Neural cell (in vitro differentiated cells): ENCODE measurements around the gene RANGRF. TPM values are rescaled to one million over a fixed set of nuclear protein-coding genes. Genes with fewer than 3 reads are reported as not detected.

ENCODE experiments used
- H2AFZ ChIP-seq: fragments of 200-600, 300-800 bp; sonication (generic), shearing (Covaris generic); 2 replicates; pipeline ENCODE4 v1.6.0; 2014; ENCODE audit warnings: low read depth, mild to moderate bottlenecking, antibody characterized with exemption, low read length, moderate library complexity
- H3F3A ChIP-seq: fragments of 200-600 bp; shearing (Covaris generic); 2 replicates; pipeline ENCODE4 v1.6.1; 2016; ENCODE audit warnings: mild to moderate bottlenecking, moderate library complexity, mixed read lengths, antibody characterized with exemption, low read length; ENCODE audit not compliant: insufficient read depth, poor library complexity, severe bottlenecking
- H3K27ac ChIP-seq: fragments of 200-600, 300-800 bp; sonication (generic), shearing (Covaris generic); 2 replicates; pipeline ENCODE4 v1.5.1; 2014; ENCODE audit warnings: mild to moderate bottlenecking, low read length, moderate library complexity
- H3K27me3 ChIP-seq: fragments of 300-800, 200-600 bp; sonication (generic), shearing (Covaris generic); 2 replicates; pipeline ENCODE4 v1.6.0; 2014; ENCODE audit warnings: mild to moderate bottlenecking, low read depth, low read length, moderate library complexity; ENCODE audit not compliant: insufficient read depth
- H3K36me3 ChIP-seq: fragments of 300-800, 200-600 bp; sonication (generic), shearing (Covaris generic); 2 replicates; pipeline ENCODE4 v1.5.1; 2014; ENCODE audit warnings: mild to moderate bottlenecking, antibody characterized with exemption, low read length, moderate library complexity; ENCODE audit not compliant: insufficient read depth
- H3K4me2 ChIP-seq: fragments of 300-800, 200-600 bp; sonication (generic), shearing (Covaris generic); 2 replicates; pipeline ENCODE4 v1.6.0; 2014; ENCODE audit warnings: mild to moderate bottlenecking, low read length
- H3K4me3 ChIP-seq: fragments of 300-800, 200-600 bp; sonication (generic), shearing (Covaris generic); 2 replicates; pipeline ENCODE4 v1.5.1; 2014; ENCODE audit warnings: mild to moderate bottlenecking, low read length, moderate library complexity
- H3K79me2 ChIP-seq: fragments of 200-600 bp; shearing (Covaris generic); replicated peaks from 2 replicates; pipeline ENCODE4 v1.6.0; 2014; ENCODE audit warnings: mild to moderate bottlenecking, low read length, moderate library complexity; ENCODE audit not compliant: insufficient read depth
- H3K9ac ChIP-seq: fragments of 300-800, 200-600 bp; sonication (generic), shearing (Covaris generic); 2 replicates; pipeline ENCODE4 v1.6.1; 2016; ENCODE audit warnings: mild to moderate bottlenecking, low read length, mixed read lengths
- H3K9me2 ChIP-seq: fragments of 200-600 bp; shearing (Covaris generic); 2 replicates; pipeline ENCODE4 v1.6.1; 2016; ENCODE audit warnings: mild to moderate bottlenecking, low read length, mixed read lengths; ENCODE audit not compliant: insufficient read depth
- H3K9me3 ChIP-seq: fragments of 200-600, 300-800 bp; sonication (generic), shearing (Covaris generic); 2 replicates; pipeline ENCODE4 v1.6.1; 2016; ENCODE audit warnings: mild to moderate bottlenecking, mixed run types, low read length, moderate library complexity, mixed read lengths
- H4K20me1 ChIP-seq: fragments of 200-600 bp; shearing (Covaris generic); 2 replicates; pipeline ENCODE4 v1.6.1; 2016; ENCODE audit warnings: mild to moderate bottlenecking, mixed run types; ENCODE audit not compliant: insufficient read depth
- EP300 ChIP-seq: fragments of 450-650 bp; conservative IDR thresholded peaks from 2 replicates; pipeline ENCODE4 v1.6.1; 2014; ENCODE audit warnings: antibody characterized with exemption, mild to moderate bottlenecking, moderate library complexity; ENCODE audit not compliant: poor library complexity, severe bottlenecking
- EZH2 ChIP-seq: fragments of 200-600, 300-800 bp; shearing (Covaris generic), sonication (generic); IDR thresholded peaks from 2 replicates; pipeline ENCODE4 v1.6.1; 2014; ENCODE audit warnings: antibody characterized with exemption, low read length, borderline replicate concordance, mild to moderate bottlenecking; ENCODE audit not compliant: insufficient read depth, poor library complexity, severe bottlenecking
- MXI1 ChIP-seq: fragments of 450-650 bp; conservative IDR thresholded peaks from 2 replicates; pipeline ENCODE4 v1.6.1; 2014; ENCODE audit warnings: antibody characterized with exemption, mild to moderate bottlenecking; ENCODE audit not compliant: poor library complexity, severe bottlenecking
- POLR2AphosphoS5 ChIP-seq: IDR thresholded peaks from 2 replicates; pipeline ENCODE4 v1.6.1; 2012
- RAD21 ChIP-seq: fragments of 450-650 bp; conservative IDR thresholded peaks from 2 replicates; pipeline ENCODE4 v1.6.1; 2014; ENCODE audit warnings: antibody characterized with exemption, mild to moderate bottlenecking, moderate library complexity
- SMC3 ChIP-seq: fragments of 450-650 bp; conservative IDR thresholded peaks from 2 replicates; pipeline ENCODE4 v1.6.1; 2014; ENCODE audit warnings: antibody characterized with exemption, mild to moderate bottlenecking, moderate library complexity; ENCODE audit not compliant: poor library complexity
- TAF1 ChIP-seq: IDR thresholded peaks from 2 replicates; pipeline ENCODE4 v1.6.1; 2012; ENCODE audit warnings: low read depth
- polyA plus RNA-seq: library from polyadenylated mRNA; depleted of rRNA; stranded (reverse); fragments of >200 nt; gene quantifications from 2 replicates; pipeline ENCODE4 v1.2.3, GENCODE V29; 2014
- TF ChIP-seq, protein P1 (sequence below): IDR thresholded peaks from 2 replicates; pipeline ENCODE4 v1.6.1; 2012; ENCODE audit warnings: borderline replicate concordance
- TF ChIP-seq, protein P2 (sequence below): fragments of 450-650 bp; IDR thresholded peaks from 2 replicates; pipeline ENCODE4 v1.5.1; 2014; ENCODE audit warnings: antibody characterized with exemption, mild to moderate bottlenecking, moderate library complexity; ENCODE audit not compliant: poor library complexity, severe bottlenecking

RANGRF gene
- polyA plus RNA-seq, 1 donor from 2014 or later, result 20.9 TPM

DNA sequence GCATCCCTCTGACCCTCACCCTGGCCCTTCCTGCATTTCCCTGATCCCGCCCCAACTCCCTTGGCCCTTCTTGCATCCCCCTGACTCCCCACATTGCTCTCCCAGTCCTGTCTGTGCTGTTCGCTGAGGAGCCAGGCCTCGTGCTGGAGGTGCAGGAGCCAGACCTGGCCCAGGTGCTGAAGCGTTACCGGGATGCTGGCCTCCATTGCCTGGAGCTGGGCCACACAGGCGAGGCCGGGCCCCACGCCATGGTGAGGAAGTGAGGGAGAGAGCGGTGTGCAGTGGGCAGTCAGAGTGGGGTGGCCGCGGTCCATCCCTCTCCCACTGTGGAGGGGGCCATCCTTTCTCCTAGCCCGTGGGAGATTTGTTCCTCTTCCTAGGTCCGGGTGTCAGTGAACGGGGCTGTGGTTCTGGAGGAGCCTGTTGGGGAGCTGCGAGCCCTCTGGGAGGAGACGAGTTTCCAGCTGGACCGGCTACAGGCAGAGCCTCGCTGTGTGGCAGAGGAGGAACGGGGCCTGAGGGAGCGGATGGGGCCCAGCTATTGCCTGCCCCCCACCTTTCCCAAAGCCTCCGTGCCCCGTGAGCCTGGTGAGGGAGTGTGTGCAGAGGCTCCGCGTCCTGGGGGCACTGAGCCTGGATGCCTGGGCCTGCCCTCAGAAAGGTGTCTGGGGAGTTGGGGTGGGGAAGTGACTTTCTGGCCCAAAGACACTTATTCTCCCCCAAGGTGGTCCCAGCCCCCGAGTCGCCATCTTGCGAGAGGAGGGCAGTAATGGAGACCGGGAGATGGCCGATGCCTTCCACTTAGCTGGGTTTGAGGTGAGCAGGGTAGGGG, 21.6 kb upstream of the RANGRF start:
- no peak for TF ChIP-seq EZH2
- no peak for TF ChIP-seq SMC3
- TF ChIP-seq, protein P1, sequence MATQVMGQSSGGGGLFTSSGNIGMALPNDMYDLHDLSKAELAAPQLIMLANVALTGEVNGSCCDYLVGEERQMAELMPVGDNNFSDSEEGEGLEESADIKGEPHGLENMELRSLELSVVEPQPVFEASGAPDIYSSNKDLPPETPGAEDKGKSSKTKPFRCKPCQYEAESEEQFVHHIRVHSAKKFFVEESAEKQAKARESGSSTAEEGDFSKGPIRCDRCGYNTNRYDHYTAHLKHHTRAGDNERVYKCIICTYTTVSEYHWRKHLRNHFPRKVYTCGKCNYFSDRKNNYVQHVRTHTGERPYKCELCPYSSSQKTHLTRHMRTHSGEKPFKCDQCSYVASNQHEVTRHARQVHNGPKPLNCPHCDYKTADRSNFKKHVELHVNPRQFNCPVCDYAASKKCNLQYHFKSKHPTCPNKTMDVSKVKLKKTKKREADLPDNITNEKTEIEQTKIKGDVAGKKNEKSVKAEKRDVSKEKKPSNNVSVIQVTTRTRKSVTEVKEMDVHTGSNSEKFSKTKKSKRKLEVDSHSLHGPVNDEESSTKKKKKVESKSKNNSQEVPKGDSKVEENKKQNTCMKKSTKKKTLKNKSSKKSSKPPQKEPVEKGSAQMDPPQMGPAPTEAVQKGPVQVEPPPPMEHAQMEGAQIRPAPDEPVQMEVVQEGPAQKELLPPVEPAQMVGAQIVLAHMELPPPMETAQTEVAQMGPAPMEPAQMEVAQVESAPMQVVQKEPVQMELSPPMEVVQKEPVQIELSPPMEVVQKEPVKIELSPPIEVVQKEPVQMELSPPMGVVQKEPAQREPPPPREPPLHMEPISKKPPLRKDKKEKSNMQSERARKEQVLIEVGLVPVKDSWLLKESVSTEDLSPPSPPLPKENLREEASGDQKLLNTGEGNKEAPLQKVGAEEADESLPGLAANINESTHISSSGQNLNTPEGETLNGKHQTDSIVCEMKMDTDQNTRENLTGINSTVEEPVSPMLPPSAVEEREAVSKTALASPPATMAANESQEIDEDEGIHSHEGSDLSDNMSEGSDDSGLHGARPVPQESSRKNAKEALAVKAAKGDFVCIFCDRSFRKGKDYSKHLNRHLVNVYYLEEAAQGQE, result no peak
- TF ChIP-seq, protein P2, sequence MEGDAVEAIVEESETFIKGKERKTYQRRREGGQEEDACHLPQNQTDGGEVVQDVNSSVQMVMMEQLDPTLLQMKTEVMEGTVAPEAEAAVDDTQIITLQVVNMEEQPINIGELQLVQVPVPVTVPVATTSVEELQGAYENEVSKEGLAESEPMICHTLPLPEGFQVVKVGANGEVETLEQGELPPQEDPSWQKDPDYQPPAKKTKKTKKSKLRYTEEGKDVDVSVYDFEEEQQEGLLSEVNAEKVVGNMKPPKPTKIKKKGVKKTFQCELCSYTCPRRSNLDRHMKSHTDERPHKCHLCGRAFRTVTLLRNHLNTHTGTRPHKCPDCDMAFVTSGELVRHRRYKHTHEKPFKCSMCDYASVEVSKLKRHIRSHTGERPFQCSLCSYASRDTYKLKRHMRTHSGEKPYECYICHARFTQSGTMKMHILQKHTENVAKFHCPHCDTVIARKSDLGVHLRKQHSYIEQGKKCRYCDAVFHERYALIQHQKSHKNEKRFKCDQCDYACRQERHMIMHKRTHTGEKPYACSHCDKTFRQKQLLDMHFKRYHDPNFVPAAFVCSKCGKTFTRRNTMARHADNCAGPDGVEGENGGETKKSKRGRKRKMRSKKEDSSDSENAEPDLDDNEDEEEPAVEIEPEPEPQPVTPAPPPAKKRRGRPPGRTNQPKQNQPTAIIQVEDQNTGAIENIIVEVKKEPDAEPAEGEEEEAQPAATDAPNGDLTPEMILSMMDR, result no peak
- TF ChIP-seq TAF1, result no peak
- no peak for TF ChIP-seq POLR2AphosphoS5
- TF ChIP-seq EP300, result no peak
- TF ChIP-seq MXI1, result no peak
- no peak for TF ChIP-seq RAD21
- Histone ChIP-seq H3F3A (no peaks in the 10 kb centered on the region), H3K9ac (no peak overlapping the region), H3K9me3 (no peaks in the 10 kb centered on the region), H3K79me2 (no peaks in the 10 kb centered on the region), H2AFZ (no peak overlapping the region), H3K27ac (no peak overlapping the region), H4K20me1 (no peaks in the 10 kb centered on the region), H3K36me3 (no peaks in the 10 kb centered on the region), H3K4me2 (no peak overlapping the region), H3K9me2 (no peaks in the 10 kb centered on the region), H3K4me3 (no peak overlapping the region), H3K27me3 (no peaks in the 10 kb centered on the region)

DNA sequence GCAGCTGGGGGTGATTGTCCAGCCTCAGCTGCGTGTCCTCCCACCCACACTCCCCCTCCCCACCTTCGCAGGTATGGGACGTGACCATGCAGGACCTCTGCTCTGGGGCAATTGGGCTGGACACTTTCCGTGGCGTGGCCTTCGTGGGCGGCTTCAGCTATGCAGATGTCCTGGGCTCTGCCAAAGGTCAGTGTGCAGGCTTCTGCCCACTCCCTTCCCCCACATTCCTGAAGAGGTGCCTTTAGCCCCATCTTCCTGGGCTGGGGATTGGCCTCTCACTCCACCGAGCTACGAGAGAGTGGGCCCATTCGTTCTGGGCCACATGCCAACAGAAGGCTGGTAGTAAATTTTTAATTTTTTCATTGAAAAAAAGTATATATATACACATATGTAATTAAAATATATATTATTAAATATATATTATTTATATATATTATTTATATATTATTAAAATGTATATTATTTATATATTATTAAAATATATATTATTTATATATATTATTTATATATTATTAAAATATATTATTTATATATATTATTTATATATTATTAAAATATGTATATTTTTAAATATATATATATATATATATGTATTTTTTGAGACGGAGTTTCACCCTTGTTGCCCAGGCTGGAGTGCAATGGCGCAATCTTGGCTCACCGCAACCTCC, 20.9 kb upstream of the RANGRF start:
- Histone ChIP-seq H3K27ac (no peak overlapping the region), H3K79me2 (no peaks in the 10 kb centered on the region), H3K4me2 (no peak overlapping the region), H3F3A (no peaks in the 10 kb centered on the region), H3K4me3 (no peak overlapping the region), H3K27me3 (no peaks in the 10 kb centered on the region), H3K9me3 (no peaks in the 10 kb centered on the region), H3K9ac (no peak overlapping the region), H4K20me1 (no peaks in the 10 kb centered on the region), H3K9me2 (no peaks in the 10 kb centered on the region), H2AFZ (no peak overlapping the region), H3K36me3 (no peaks in the 10 kb centered on the region)
- TF ChIP-seq RAD21 (no peak), EP300 (no peak), POLR2AphosphoS5 (no peak), MXI1 (no peak)
